ENCODE data around the gene C1orf105.

GRCh38 chr1:172400722-172401105, 19.8 kb upstream of the C1orf105 start:
- TF ChIP-seq CTCF (IDR thresholded peaks at IDR 0.05; ENCODE audit: control extremely low read depth in 1 of 3, insufficient read depth in 1 of 3, low read depth in 1 of 3, low read length in 3 of 3): no peak
- TF ChIP-seq MAX (IDR thresholded peaks at IDR 0.05): no peak
- TF ChIP-seq SP4 (IDR thresholded peaks at IDR 0.05; ENCODE audit: low read length): no peak
